K562 (cell line): ENCODE data around the gene CPED1. TPM values are rescaled to one million over a fixed set of nuclear protein-coding genes. Genes with fewer than 3 reads are reported as not detected.
A peak's percentile ranks its signal among the peaks of the same experiment; 100 is the strongest.

Source experiments
- ATAC-seq: fragments of 200-7000 bp; cut with Tn5 transposase; 3 replicates; pipeline ENCODE4 v1.9.1; 2020; ENCODE audit warnings: moderate library complexity
- BruUV-seq: library from RNA; stranded (reverse); fragments of 400-500 nt; replicated peaks from 2 replicates; lab custom pipeline; 2021; lab: Mats Ljungman, UMichigan
- CTCF ChIA-PET: fragments of 300-600 bp; formaldehyde crosslinking; extraction: SDS; loops from one replicate; lab custom pipeline; 2021; ENCODE audit warnings: low intra/inter-chr PET ratio; lab: Yijun Ruan, JAX
- POLR2A ChIA-PET: fragments of 300-600, 350-650 bp; sonication (Branson Sonifier 250); formaldehyde crosslinking; extraction: SDS; loops from one replicate; lab custom pipeline; 2021; ENCODE audit warnings: antibody characterized with exemption, inconsistent platforms; lab: Yijun Ruan, JAX
- DNase-seq, 4 experiments: peaks; one replicate each; pipeline versions ENCODE4 v3.0.0 to v3.0.0-alpha.2; 2011 to 2018; ENCODE audit warnings: low spot score in 3 of 4, mixed read lengths in 3 of 4; ENCODE audit errors: extremely low read depth in 1 of 4
- FAIRE-seq: peaks from 2 replicates; lab custom pipeline; 2011; peaks lifted over from hg19 to GRCh38; lab: Jason Lieb, UNC
- H2AFZ ChIP-seq: 2 replicates; pipeline ENCODE4 v1.6.0; 2011; ENCODE audit warnings: low read depth, low read length, control low read depth, inconsistent platforms
- H3K27ac ChIP-seq: fragments of 200-600 bp; 3 replicates; pipeline ENCODE4 v1.8.0; 2011; ENCODE audit warnings: low read depth, mild to moderate bottlenecking, control low read depth, inconsistent platforms, low read length, moderate library complexity, mixed read lengths; ENCODE audit errors: extremely low read depth
- H3K27me3 ChIP-seq, 2 experiments: fragments of 300-600 bp in 1 of 2; 2 replicates in 1 of 2; 3 replicates in 1 of 2; pipeline versions ENCODE4 v1.6.0 to v1.8.0; 2011; ENCODE audit warnings: inconsistent platforms in 2 of 2, low read length in 2 of 2, mild to moderate bottlenecking in 1 of 2, mixed read lengths in 1 of 2, moderate library complexity in 1 of 2; ENCODE audit not compliant: control insufficient read depth in 2 of 2, insufficient read depth in 2 of 2
- H3K36me3 ChIP-seq: fragments of 300-600 bp; 3 replicates; pipeline ENCODE4 v1.8.0; 2011; ENCODE audit warnings: mild to moderate bottlenecking, low read length, inconsistent platforms; ENCODE audit not compliant: control insufficient read depth, insufficient read depth
- H3K4me1 ChIP-seq, 2 experiments: fragments of 200-600 bp in 1 of 2; replicated peaks in 1 of 2; 2 replicates in 1 of 2; 3 replicates in 1 of 2; pipeline versions ENCODE4 v1.5.1 to v1.8.0; 2011; ENCODE audit warnings: inconsistent platforms in 2 of 2, low read length in 2 of 2, mild to moderate bottlenecking in 1 of 2, mixed read lengths in 1 of 2, moderate library complexity in 1 of 2; ENCODE audit not compliant: control insufficient read depth in 2 of 2, insufficient read depth in 2 of 2
- H3K4me2 ChIP-seq: 2 replicates; pipeline ENCODE4 v1.6.1; 2011; ENCODE audit warnings: low read length, control low read depth, inconsistent platforms, mixed read lengths; ENCODE audit not compliant: insufficient read depth
- H3K4me3 ChIP-seq: fragments of 200-600 bp; sonication (generic), shearing (Covaris generic); 2 replicates; pipeline ENCODE4 v1.5.1; 2016; ENCODE audit warnings: control low read depth, inconsistent platforms
- H3K79me2 ChIP-seq: fragments of 200-600 bp; 3 replicates; pipeline ENCODE4 v1.8.0; 2011; ENCODE audit warnings: low read length, inconsistent platforms; ENCODE audit not compliant: control insufficient read depth, insufficient read depth
- H3K9ac ChIP-seq, 2 experiments: 2 replicates each; pipeline versions ENCODE4 v1.6.0 to v1.6.1; 2011; ENCODE audit warnings: low read depth in 2 of 2, low read length in 2 of 2, control low read depth in 1 of 2, inconsistent platforms in 1 of 2, mild to moderate bottlenecking in 1 of 2, mixed read lengths in 1 of 2; ENCODE audit not compliant: insufficient read depth in 1 of 2
- H3K9me1 ChIP-seq: one replicate; pipeline ENCODE4 v1.6.0; 2011; ENCODE audit warnings: inconsistent platforms, mild to moderate bottlenecking, low read length, moderate library complexity; ENCODE audit not compliant: control insufficient read depth, insufficient read depth
- H3K9me3 ChIP-seq: replicated peaks from 2 replicates; pipeline ENCODE4 v1.5.1; 2011; ENCODE audit warnings: low read depth, low read length, inconsistent platforms; ENCODE audit not compliant: control insufficient read depth, insufficient read depth
- H4K20me1 ChIP-seq: replicated peaks from 2 replicates; pipeline ENCODE4 v1.6.1; 2011; ENCODE audit warnings: low read length, inconsistent platforms, mixed read lengths; ENCODE audit not compliant: control insufficient read depth, insufficient read depth
- CHCHD3 ChIP-seq: fragments of 250-450 bp; sonication (Bioruptor Pico); IDR thresholded peaks from 2 replicates; pipeline ENCODE4 v2.1.2; 2022; ENCODE audit warnings: mild to moderate bottlenecking
- FOXJ3 ChIP-seq: sonication (generic); formaldehyde crosslinking; IDR thresholded peaks from 2 replicates; pipeline ENCODE4 v1.4.0; 2020; ENCODE audit warnings: mild to moderate bottlenecking, missing genetic modification reagents
- GATAD2A ChIP-seq: fragments of 450-650 bp; IDR thresholded peaks from 2 replicates; pipeline ENCODE4 v1.6.1; 2017
- GTF2E2 ChIP-seq: fragments of 200-800 bp; sonication (Bioruptor generic); IDR thresholded peaks from 2 replicates; pipeline ENCODE4 v1.6.1; 2016; ENCODE audit warnings: missing genetic modification characterization, missing compliant biosample characterization
- HLTF ChIP-seq: fragments of 450-650 bp; IDR thresholded peaks from 2 replicates; pipeline ENCODE4 v1.6.1; 2016
- HSF4 ChIP-seq: fragments of 250-450 bp; sonication (Bioruptor Pico); IDR thresholded peaks from 2 replicates; pipeline ENCODE4 v2.1.2; 2022; ENCODE audit warnings: mild to moderate bottlenecking, moderate library complexity, borderline replicate concordance
- MEIS2 ChIP-seq: fragments of 450-650 bp; IDR thresholded peaks from 2 replicates; pipeline ENCODE4 v1.6.1; 2014; ENCODE audit warnings: mild to moderate bottlenecking; ENCODE audit not compliant: partially characterized antibody
- NELFE ChIP-seq: IDR thresholded peaks from 2 replicates; pipeline ENCODE4 v1.6.1; 2011; ENCODE audit warnings: mild to moderate bottlenecking; ENCODE audit not compliant: insufficient read depth, insufficient read length
- POU5F1 ChIP-seq: fragments of 150-350 bp; IDR thresholded peaks from 2 replicates; pipeline ENCODE4 v1.6.1; 2014; ENCODE audit warnings: borderline replicate concordance, low read length, low read depth, mild to moderate bottlenecking; ENCODE audit not compliant: partially characterized antibody
- SMARCE1 ChIP-seq: fragments of 450-650 bp; IDR thresholded peaks from 2 replicates; pipeline ENCODE4 v1.7.1; 2016; ENCODE audit warnings: mild to moderate bottlenecking
- TAL1 ChIP-seq: fragments of 450-650 bp; IDR thresholded peaks from 2 replicates; pipeline ENCODE4 v1.6.1; 2016; ENCODE audit warnings: mild to moderate bottlenecking
- XRCC4 ChIP-seq: IDR thresholded peaks from one replicate; pipeline ENCODE4 v1.6.1; 2011; ENCODE audit not compliant: insufficient read depth, insufficient read length; ENCODE audit errors: extremely low read depth
- ZNF766 ChIP-seq: fragments of 200-800 bp; sonication (Bioruptor generic); conservative IDR thresholded peaks from 2 replicates; pipeline ENCODE4 v1.6.1; 2016; ENCODE audit warnings: missing genetic modification characterization, missing compliant biosample characterization
- WGBS: fragments of 100-300 bp; shearing (Covaris generic); methylation state at CpG from one replicate; pipeline ENCODE4 v1.1.6; 2016; ENCODE audit warnings: low coverage, mixed read lengths; ENCODE audit not compliant: insufficient coverage; ENCODE audit errors: missing lambda C conversion rate; 5-methylcytosine and 5-hydroxymethylcytosine counted together
- in situ Hi-C: fragments of 300-500 bp; cut with MboI; formaldehyde crosslinking; loops from 4 replicates; pipeline ENCODE4 v1.15.0; 2018; ENCODE audit warnings: inconsistent platforms, mixed read lengths
- intact Hi-C: fragments of 100-400 bp; cut with micrococcal nuclease; formaldehyde crosslinking; loops from 2 replicates; pipeline ENCODE4 v1.14.2; 2022
- polyA plus RNA-seq, 8 experiments: library from polyadenylated mRNA; depleted of rRNA in 4 of 8; stranded (reverse) in 5 of 8; unstranded in 3 of 8; fragments of >200 nt; fragmentation: Nextera tagmentation in 2 of 8; fragmentation: Illumina TruSeq in 1 of 8; extraction: Ambion mirVana in 2 of 8; extraction: Trizol in 1 of 8; gene quantifications; 2 replicates each; pipeline versions ENCODE4 v1.2.1 to v1.2.3, GENCODE V29; 2011 to 2014; ENCODE audit warnings: inconsistent platforms in 1 of 8, missing spikeins in 1 of 8
- total RNA-seq, 7 experiments: library from RNA; depleted of rRNA in 6 of 7; stranded (reverse); fragments of >200 nt in 6 of 7; fragmentation: Illumina TruSeq in 2 of 7; extraction: Trizol in 2 of 7; gene quantifications; 2 replicates each; pipeline versions ENCODE4 v1.2.1 to v1.2.3, GENCODE V29; 2011 to 2021; ENCODE audit warnings: low replicate concordance in 1 of 7
- TF ChIP-seq, protein P1 (sequence below): fragments of 450-650 bp; IDR thresholded peaks from 2 replicates; pipeline ENCODE4 v1.6.1; 2017; ENCODE audit warnings: antibody characterized with exemption, mild to moderate bottlenecking
- TF ChIP-seq, protein P2 (sequence below): fragments of 450-650 bp; IDR thresholded peaks from 2 replicates; pipeline ENCODE4 v1.6.1; 2018; ENCODE audit not compliant: partially characterized antibody

The CPED1 gene
- total and polyA plus RNA-seq, 9 of the 15 experiments (the other 6 are each of a cell fraction or from before 2014, with no cell fraction given), result 195 to 393 (median 290) TPM

DNA sequence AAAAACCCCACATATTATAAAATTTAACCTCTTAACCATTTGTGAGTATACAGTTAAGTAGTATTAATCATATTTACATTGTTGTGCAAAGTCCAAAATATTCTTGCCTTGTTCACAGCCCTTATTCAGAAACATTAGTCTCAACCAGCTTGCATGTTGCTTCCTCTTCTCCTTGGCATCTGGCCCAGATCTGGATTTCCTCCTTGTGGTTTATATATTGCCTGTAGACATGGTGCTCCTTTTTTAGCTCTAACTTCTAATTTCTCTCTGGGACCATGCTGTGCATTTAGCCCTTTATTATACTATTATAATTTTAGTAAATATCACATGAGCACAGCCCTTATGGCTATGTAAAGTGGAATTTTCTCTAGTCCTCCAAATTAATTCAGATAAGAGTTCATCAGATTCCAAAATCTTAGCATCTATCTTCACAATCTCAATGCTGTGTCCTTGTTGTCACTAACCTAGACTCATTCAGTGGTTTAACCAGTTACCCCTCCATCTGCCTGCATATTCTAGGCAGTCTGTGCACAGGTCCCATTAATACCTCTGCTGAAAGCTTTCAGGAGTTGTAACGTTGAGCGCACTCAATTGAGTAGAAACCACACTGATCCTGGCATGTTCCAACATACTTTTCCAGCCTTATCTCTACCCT is 7.9 kb downstream of the CPED1 start:
- Histone ChIP-seq H4K20me1 (no peaks in the 10 kb centered on the region), H3K79me2 (peaks cover 100% of the 10 kb centered on the region), H3K9me3 (no peaks in the 10 kb centered on the region), H3K27ac (peak overlapping the region; percentile 30), H3K9ac (peak overlapping the region in 1 of 2 experiments; percentile 87; a peak in 1 of 4 replicates), H3K9me1 (no peaks in the 10 kb centered on the region), H3K27me3 (no peaks in the 10 kb centered on the region), H3K4me3 (no peak overlapping the region; the same call in 1 of the 2 replicates), H3K36me3 (peaks cover 94% of the 10 kb centered on the region), H3K4me1 (peaks cover 15 to 44% of the 10 kb centered on the region in 2 experiments), H2AFZ (no peak overlapping the region), H3K4me2 (peak overlapping the region; percentile 89)
- ATAC-seq (peak; percentile 13), FAIRE-seq (peak; percentile 44), DNase-seq (peak in 2 of 4 experiments; percentile 64 to 90)
- CTCF ChIA-PET, result interaction anchor here (0.6 to 1.4 kb wide), 2 partner anchors 11 to 118 kb away, joined by 3 read pairs; no protein-coding TSS in a partner anchor
- intact Hi-C loops (no loop called here), in situ Hi-C loops (loop anchor here (5.0 kb wide), 1 partner anchor 81 kb away; no protein-coding TSS in a partner anchor)
- no TSS peak for BruUV-seq
- POLR2A ChIA-PET, result interaction anchor here (0.6 to 3.7 kb wide), 11 partner anchors 8 to 512 kb away, joined by 3 to 14 read pairs (median 4); partner anchors contain the start of gene CPED1
- WGBS, result 52% methylated on average over 2 of the region's 2 CpGs
- TF ChIP-seq NELFE (no peak), POU5F1 (no peak), GATAD2A (no peak), SMARCE1 (peak; percentile 57; the same call in 1 of the 2 replicates), GTF2E2 (tag) (peak; percentile 60; the same call in 1 of the 2 replicates), ZNF766 (CRISPR knock-in tag) (peak; percentile 70; the same call in 1 of the 2 replicates), FOXJ3 (CRISPR knock-in tag) (no peak), HSF4 (CRISPR knock-in tag) (no peak), XRCC4 (no peak), HLTF (no peak), TAL1 (no peak; the same call in 1 of the 2 replicates), MEIS2 (no peak), CHCHD3 (CRISPR knock-in tag) (no peak)
- TF ChIP-seq, protein P1, sequence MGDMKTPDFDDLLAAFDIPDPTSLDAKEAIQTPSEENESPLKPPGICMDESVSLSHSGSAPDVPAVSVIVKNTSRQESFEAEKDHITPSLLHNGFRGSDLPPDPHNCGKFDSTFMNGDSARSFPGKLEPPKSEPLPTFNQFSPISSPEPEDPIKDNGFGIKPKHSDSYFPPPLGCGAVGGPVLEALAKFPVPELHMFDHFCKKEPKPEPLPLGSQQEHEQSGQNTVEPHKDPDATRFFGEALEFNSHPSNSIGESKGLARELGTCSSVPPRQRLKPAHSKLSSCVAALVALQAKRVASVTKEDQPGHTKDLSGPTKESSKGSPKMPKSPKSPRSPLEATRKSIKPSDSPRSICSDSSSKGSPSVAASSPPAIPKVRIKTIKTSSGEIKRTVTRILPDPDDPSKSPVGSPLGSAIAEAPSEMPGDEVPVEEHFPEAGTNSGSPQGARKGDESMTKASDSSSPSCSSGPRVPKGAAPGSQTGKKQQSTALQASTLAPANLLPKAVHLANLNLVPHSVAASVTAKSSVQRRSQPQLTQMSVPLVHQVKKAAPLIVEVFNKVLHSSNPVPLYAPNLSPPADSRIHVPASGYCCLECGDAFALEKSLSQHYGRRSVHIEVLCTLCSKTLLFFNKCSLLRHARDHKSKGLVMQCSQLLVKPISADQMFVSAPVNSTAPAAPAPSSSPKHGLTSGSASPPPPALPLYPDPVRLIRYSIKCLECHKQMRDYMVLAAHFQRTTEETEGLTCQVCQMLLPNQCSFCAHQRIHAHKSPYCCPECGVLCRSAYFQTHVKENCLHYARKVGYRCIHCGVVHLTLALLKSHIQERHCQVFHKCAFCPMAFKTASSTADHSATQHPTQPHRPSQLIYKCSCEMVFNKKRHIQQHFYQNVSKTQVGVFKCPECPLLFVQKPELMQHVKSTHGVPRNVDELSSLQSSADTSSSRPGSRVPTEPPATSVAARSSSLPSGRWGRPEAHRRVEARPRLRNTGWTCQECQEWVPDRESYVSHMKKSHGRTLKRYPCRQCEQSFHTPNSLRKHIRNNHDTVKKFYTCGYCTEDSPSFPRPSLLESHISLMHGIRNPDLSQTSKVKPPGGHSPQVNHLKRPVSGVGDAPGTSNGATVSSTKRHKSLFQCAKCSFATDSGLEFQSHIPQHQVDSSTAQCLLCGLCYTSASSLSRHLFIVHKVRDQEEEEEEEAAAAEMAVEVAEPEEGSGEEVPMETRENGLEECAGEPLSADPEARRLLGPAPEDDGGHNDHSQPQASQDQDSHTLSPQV, result peak; percentile 27; the same call in 1 of the 2 replicates
- TF ChIP-seq, protein P2, sequence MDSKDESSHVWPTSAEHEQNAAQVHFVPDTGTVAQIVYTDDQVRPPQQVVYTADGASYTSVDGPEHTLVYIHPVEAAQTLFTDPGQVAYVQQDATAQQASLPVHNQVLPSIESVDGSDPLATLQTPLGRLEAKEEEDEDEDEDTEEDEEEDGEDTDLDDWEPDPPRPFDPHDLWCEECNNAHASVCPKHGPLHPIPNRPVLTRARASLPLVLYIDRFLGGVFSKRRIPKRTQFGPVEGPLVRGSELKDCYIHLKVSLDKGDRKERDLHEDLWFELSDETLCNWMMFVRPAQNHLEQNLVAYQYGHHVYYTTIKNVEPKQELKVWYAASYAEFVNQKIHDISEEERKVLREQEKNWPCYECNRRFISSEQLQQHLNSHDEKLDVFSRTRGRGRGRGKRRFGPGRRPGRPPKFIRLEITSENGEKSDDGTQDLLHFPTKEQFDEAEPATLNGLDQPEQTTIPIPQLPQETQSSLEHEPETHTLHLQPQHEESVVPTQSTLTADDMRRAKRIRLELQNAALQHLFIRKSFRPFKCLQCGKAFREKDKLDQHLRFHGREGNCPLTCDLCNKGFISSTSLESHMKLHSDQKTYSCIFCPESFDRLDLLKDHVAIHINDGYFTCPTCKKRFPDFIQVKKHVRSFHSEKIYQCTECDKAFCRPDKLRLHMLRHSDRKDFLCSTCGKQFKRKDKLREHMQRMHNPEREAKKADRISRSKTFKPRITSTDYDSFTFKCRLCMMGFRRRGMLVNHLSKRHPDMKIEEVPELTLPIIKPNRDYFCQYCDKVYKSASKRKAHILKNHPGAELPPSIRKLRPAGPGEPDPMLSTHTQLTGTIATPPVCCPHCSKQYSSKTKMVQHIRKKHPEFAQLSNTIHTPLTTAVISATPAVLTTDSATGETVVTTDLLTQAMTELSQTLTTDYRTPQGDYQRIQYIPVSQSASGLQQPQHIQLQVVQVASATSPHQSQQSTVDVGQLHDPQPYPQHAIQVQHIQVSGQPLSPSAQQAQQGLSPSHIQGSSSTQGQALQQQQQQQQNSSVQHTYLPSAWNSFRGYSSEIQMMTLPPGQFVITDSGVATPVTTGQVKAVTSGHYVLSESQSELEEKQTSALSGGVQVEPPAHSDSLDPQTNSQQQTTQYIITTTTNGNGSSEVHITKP, result no peak
